ENCODE data around the gene RYR2. TPM values are rescaled to one million over a fixed set of nuclear protein-coding genes. Genes with fewer than 3 reads are reported as not detected.

Gene RYR2
- total and polyA plus RNA-seq, 9 of the 15 experiments (the other 6 are each of a cell fraction or from before 2014, with no cell fraction given): 0.03 to 0.42 (median 0.14) TPM

DNA sequence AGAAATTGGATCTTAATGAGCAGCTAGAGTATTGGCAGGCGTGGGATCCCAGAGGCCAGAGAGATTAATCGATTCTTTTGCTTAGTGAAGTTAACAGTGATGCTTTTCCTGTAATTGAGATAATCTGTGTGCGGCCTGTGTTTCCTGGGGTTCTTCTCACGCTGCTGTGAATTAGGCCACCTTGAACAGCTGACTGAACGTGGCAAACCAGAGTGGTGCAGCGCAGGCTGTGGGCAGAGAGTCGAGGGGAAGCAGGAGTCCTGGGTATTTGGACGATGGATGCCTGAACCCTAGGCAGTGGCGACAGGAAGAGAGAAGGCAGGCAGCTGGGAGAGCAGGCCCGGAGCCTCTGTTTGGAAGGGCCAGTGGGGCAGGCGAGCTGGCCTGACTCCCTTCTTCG is 51.7 kb downstream of the RYR2 start (continued):
- TF ChIP-seq, protein P1, sequence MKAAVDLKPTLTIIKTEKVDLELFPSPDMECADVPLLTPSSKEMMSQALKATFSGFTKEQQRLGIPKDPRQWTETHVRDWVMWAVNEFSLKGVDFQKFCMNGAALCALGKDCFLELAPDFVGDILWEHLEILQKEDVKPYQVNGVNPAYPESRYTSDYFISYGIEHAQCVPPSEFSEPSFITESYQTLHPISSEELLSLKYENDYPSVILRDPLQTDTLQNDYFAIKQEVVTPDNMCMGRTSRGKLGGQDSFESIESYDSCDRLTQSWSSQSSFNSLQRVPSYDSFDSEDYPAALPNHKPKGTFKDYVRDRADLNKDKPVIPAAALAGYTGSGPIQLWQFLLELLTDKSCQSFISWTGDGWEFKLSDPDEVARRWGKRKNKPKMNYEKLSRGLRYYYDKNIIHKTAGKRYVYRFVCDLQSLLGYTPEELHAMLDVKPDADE (conservative IDR thresholded peaks at IDR 0.05; ENCODE audit: control insufficient read depth, low read depth, low read length): no peak

DNA sequence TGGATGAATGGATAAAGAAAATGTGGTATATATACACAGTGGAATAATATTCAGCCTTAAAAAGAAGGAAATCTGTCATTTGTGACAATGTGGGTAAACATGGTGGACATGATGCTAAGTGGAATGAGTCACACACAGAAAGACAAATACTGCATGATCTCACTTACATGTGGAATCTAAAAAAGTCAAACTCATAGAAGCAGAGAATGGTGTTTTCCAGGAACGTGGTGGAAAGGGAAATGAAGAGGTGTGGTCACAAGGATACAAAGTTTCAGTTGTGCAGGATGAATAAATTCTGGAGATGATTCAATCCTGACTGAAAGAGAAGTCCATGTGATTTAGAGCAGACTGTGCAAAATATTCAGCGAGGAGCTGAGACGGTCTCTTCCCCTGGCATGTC is 56.6 kb downstream of the RYR2 start:
- intact Hi-C loops (cut with micrococcal nuclease): no loop called here
- Histone ChIP-seq H3K27ac (ENCODE audit: extremely low read depth, low read depth, low read length) (no peak overlapping the region), H3K4me3 (no peak overlapping the region), H3K9me1 (ENCODE audit: control insufficient read depth, insufficient read depth, low read length) (no peaks in the 10 kb centered on the region), H3K36me3 (ENCODE audit: control insufficient read depth, insufficient read depth, low read length) (no peaks in the 10 kb centered on the region), H3K4me2 (ENCODE audit: insufficient read depth, low read length) (no peak overlapping the region), H3K9ac (ENCODE audit: insufficient read depth in 1 of 2, low read depth in 2 of 2, low read length in 2 of 2) (no peak overlapping the region), H3K79me2 (ENCODE audit: control insufficient read depth, insufficient read depth, low read length) (no peaks in the 10 kb centered on the region), H3K27me3 (ENCODE audit: control insufficient read depth in 2 of 2, insufficient read depth in 2 of 2, low read length in 2 of 2) (peaks cover 7 to 26% of the 10 kb centered on the region in 2 experiments; a peak in 3 of 5 replicates), H2AFZ (ENCODE audit: low read depth, low read length) (no peak overlapping the region), H3K4me1 (replicated peaks in 1 of 2; ENCODE audit: control insufficient read depth in 2 of 2, insufficient read depth in 2 of 2, low read length in 2 of 2) (no peaks in the 10 kb centered on the region), H4K20me1 (replicated peaks; ENCODE audit: control insufficient read depth, insufficient read depth, low read length) (no peaks in the 10 kb centered on the region; the same call in 1 of the 2 replicates), H3K9me3 (replicated peaks; ENCODE audit: control insufficient read depth, insufficient read depth, low read depth, low read length) (no peaks in the 10 kb centered on the region)
- ChIA-PET CTCF (ENCODE audit: low intra/inter-chr PET ratio) (no interaction called here), POLR2A (interaction anchor here (0.5 kb wide), 1 partner anchor 303 kb away, joined by 3 read pairs; no protein-coding TSS in a partner anchor)
- WGBS (ENCODE audit: insufficient coverage, low coverage, missing lambda C conversion rate): 0% methylated on average over 3 of the region's 3 CpGs
- TF ChIP-seq, protein P2, sequence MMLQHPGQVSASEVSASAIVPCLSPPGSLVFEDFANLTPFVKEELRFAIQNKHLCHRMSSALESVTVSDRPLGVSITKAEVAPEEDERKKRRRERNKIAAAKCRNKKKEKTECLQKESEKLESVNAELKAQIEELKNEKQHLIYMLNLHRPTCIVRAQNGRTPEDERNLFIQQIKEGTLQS (IDR thresholded peaks at IDR 0.05): 0 out of 2 replicates have a peak, but pooled peaks have one; percentile 20
- TF ChIP-seq, protein P2 (CRISPR knock-in tag; conservative IDR thresholded peaks at IDR 0.05): no peak
- TF ChIP-seq SRSF7 (optimal IDR thresholded peaks at IDR 0.05; ENCODE audit: low read depth, low read length) (no peak), ADNP (tag; IDR thresholded peaks at IDR 0.05) (no peak), ZNF445 (CRISPR knock-in tag; IDR thresholded peaks at IDR 0.05; ENCODE audit: low read depth) (no peak)
- in situ Hi-C loops (cut with MboI): no loop called here
- BruUV-seq (replicated peaks): no TSS peak
- ATAC-seq (no peak), FAIRE-seq (no peak), DNase-seq (ENCODE audit: extremely low read depth in 1 of 4, low spot score in 3 of 4) (no peak)
